ENCODE measurements around the gene WDR93. TPM values are rescaled to one million over a fixed set of nuclear protein-coding genes. Genes with fewer than 3 reads are reported as not detected.

WDR93 gene
- total and polyA plus RNA-seq, 4 donors, result 0.08 TPM; not detected in 2

DNA sequence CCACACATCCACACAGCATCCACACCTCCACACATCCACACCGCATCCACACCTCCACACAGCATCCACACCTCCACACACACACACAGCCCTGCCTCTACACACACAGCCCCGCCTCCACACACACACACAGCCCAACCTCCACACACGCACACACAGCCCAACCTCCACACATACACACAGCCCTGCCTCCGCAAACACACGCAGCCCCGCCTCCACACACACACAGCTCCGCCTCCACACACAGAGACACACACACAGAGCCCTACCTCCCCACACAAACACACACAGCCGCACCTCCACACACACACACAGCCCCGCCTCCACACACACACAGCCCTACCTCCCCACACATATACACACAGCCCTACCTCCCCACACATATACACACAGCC lies 55.8 kb downstream of the WDR93 start (continued):
- TF ChIP-seq SP1 (IDR thresholded peaks at IDR 0.05) (no peak), RAD21 (IDR thresholded peaks at IDR 0.05) (no peak), FOXA1 (IDR thresholded peaks at IDR 0.05) (no peak)

DNA sequence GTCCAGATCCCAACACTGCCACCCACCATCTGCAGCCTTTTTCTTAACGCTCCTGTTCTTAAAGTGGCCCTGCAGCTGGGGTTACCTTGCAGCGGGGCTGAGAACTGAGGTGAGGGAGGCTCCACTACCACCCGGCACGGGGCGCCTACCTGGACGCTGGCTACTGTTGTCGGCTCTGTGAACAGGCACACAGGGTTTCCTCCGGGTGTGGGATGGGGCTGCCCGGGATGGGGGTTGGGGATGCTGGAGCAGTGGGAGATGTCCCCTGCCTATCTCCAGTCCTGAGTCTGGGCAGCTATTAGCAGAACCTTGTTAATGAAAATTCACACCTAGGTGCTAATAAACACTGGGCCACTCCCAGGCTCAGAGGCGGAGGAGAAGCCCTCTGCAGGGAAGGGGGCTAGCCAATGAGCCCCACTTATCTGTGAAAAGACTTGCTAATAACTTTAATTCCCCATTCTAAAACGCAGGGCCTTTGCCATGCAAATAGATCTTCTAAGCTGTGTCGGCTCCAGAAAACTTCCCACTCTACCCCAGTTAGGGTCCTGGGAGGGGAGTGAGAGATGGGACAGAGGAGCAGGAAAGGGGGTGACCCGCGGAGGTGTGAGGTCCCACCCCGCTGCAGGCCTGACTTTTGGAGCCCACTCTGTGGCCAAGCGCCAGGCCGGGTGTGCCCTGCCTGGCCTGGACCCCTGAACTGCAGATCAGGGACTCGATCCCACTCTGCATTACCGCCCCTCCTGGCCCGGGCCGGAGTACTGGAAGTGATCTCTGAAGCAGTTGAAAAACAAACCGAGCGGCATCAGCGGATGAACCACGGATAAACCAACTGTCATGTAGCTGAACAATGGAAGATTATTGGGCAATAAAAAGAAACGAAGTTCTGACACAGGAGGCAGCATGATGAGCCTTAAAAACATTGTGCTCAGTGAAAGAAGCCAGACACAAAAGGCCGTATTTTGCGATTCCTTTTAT lies 57.4 kb downstream of the WDR93 start:
- no peak overlapping the region for H3K27ac ChIP-seq (ENCODE audit: low read depth in 1 of 2, low read length in 2 of 2)
- 78% methylated on average over 28 of the region's 28 CpGs for WGBS

DNA sequence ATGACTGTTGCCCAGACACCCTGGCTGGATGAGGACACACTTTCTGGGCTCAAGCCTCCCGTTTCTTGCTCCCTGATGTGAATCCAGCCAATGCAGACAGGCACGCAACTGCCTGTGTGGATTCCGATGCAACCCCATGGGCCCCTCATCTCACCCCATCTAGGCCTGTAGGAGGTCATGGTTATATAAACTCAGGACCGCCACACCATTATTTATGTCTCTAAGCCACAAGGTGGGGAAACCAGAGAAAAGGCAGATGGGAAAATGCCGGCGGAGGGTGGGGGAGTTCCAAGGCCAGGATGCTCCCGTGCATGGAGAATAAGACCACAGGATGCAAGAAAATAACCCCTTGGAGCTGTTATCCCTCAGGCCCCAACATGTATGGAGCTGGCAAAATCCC lies 58.4 kb downstream of the WDR93 start:
- no peak overlapping the region for H3K27ac ChIP-seq (ENCODE audit: low read depth in 1 of 2, low read length in 2 of 2)
- peaks cover 0 to 17% (median 6%) of the 10 kb centered on the region in 4 donors for H3K4me1 ChIP-seq (ENCODE audit: control insufficient read depth in 4 of 4, insufficient read depth in 4 of 4, low read length in 3 of 4)
- H3K9me3 ChIP-seq (ENCODE audit: control insufficient read depth in 4 of 4, low read length in 3 of 4), result no peaks in the 10 kb centered on the region
- no peak for DNase-seq (ENCODE audit: low spot score)
- H3K36me3 ChIP-seq (ENCODE audit: control insufficient read depth in 4 of 4, insufficient read depth in 3 of 4, low read depth in 1 of 4, low read length in 3 of 4), result no peaks in the 10 kb centered on the region
- TF ChIP-seq RAD21 (IDR thresholded peaks at IDR 0.05) (no peak), EGR1 (IDR thresholded peaks at IDR 0.05; ENCODE audit: low read depth in 2 of 2) (no peak), RXRA (IDR thresholded peaks at IDR 0.05) (no peak), SP1 (IDR thresholded peaks at IDR 0.05) (no peak), YY1 (IDR thresholded peaks at IDR 0.05) (no peak), FOXA2 (IDR thresholded peaks at IDR 0.05) (no peak), FOXA1 (IDR thresholded peaks at IDR 0.05) (no peak), TAF1 (conservative IDR thresholded peaks at IDR 0.05) (no peak), JUND (IDR thresholded peaks at IDR 0.05) (no peak), HNF4A (conservative IDR thresholded peaks at IDR 0.05) (no peak), HNF4G (IDR thresholded peaks at IDR 0.05) (no peak), GABPA (IDR thresholded peaks at IDR 0.05 in 1 of 2, conservative IDR thresholded peaks at IDR 0.05 in 1 of 2) (no peak), NR2F2 (IDR thresholded peaks at IDR 0.05) (no peak)
- TF ChIP-seq, protein P1, sequence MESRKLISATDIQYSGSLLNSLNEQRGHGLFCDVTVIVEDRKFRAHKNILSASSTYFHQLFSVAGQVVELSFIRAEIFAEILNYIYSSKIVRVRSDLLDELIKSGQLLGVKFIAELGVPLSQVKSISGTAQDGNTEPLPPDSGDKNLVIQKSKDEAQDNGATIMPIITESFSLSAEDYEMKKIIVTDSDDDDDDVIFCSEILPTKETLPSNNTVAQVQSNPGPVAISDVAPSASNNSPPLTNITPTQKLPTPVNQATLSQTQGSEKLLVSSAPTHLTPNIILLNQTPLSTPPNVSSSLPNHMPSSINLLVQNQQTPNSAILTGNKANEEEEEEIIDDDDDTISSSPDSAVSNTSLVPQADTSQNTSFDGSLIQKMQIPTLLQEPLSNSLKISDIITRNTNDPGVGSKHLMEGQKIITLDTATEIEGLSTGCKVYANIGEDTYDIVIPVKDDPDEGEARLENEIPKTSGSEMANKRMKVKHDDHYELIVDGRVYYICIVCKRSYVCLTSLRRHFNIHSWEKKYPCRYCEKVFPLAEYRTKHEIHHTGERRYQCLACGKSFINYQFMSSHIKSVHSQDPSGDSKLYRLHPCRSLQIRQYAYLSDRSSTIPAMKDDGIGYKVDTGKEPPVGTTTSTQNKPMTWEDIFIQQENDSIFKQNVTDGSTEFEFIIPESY (IDR thresholded peaks at IDR 0.05), result no peak
- TF ChIP-seq, protein P2, sequence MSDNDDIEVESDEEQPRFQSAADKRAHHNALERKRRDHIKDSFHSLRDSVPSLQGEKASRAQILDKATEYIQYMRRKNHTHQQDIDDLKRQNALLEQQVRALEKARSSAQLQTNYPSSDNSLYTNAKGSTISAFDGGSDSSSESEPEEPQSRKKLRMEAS (IDR thresholded peaks at IDR 0.05), result no peak
- TF ChIP-seq, protein P3, sequence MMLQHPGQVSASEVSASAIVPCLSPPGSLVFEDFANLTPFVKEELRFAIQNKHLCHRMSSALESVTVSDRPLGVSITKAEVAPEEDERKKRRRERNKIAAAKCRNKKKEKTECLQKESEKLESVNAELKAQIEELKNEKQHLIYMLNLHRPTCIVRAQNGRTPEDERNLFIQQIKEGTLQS (IDR thresholded peaks at IDR 0.05), result no peak
- TF ChIP-seq, protein P4, sequence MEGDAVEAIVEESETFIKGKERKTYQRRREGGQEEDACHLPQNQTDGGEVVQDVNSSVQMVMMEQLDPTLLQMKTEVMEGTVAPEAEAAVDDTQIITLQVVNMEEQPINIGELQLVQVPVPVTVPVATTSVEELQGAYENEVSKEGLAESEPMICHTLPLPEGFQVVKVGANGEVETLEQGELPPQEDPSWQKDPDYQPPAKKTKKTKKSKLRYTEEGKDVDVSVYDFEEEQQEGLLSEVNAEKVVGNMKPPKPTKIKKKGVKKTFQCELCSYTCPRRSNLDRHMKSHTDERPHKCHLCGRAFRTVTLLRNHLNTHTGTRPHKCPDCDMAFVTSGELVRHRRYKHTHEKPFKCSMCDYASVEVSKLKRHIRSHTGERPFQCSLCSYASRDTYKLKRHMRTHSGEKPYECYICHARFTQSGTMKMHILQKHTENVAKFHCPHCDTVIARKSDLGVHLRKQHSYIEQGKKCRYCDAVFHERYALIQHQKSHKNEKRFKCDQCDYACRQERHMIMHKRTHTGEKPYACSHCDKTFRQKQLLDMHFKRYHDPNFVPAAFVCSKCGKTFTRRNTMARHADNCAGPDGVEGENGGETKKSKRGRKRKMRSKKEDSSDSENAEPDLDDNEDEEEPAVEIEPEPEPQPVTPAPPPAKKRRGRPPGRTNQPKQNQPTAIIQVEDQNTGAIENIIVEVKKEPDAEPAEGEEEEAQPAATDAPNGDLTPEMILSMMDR (IDR thresholded peaks at IDR 0.05; ENCODE audit: low read depth, low read length, missing input control), result no peak
- H3K9ac ChIP-seq (ENCODE audit: low read depth in 1 of 2, low read length in 2 of 2), result no peak overlapping the region
- H3K4me3 ChIP-seq (ENCODE audit: low read depth in 1 of 3, low read length in 3 of 3), result no peak overlapping the region
- no peaks in the 10 kb centered on the region for H3K27me3 ChIP-seq (ENCODE audit: control insufficient read depth in 4 of 4, insufficient read depth in 4 of 4, low read length in 3 of 4)
- 91% methylated on average over 7 of the region's 7 CpGs for WGBS

More for the DNA sequence above, 57.4 kb downstream of the WDR93 start:
- TF ChIP-seq FOXA1 (IDR thresholded peaks at IDR 0.05), result no peak
- H3K27me3 ChIP-seq (ENCODE audit: control insufficient read depth in 4 of 4, insufficient read depth in 4 of 4, low read length in 3 of 4), result no peaks in the 10 kb centered on the region
- H3K9me3 ChIP-seq (ENCODE audit: control insufficient read depth in 4 of 4, low read length in 3 of 4), result no peaks in the 10 kb centered on the region
- no peak overlapping the region for H3K4me3 ChIP-seq (ENCODE audit: low read depth in 1 of 3, low read length in 3 of 3)
- DNase-seq (ENCODE audit: low spot score), result no peak
- H3K4me1 ChIP-seq (ENCODE audit: control insufficient read depth in 4 of 4, insufficient read depth in 4 of 4, low read length in 3 of 4), result peaks cover 0 to 17% (median 6%) of the 10 kb centered on the region in 4 donors
- H3K9ac ChIP-seq (ENCODE audit: low read depth in 1 of 2, low read length in 2 of 2), result no peak overlapping the region
- H3K36me3 ChIP-seq (ENCODE audit: control insufficient read depth in 4 of 4, insufficient read depth in 3 of 4, low read depth in 1 of 4, low read length in 3 of 4), result no peaks in the 10 kb centered on the region
